ENCODE data around the gene ABCG1.

ABCG1 gene

DNA sequence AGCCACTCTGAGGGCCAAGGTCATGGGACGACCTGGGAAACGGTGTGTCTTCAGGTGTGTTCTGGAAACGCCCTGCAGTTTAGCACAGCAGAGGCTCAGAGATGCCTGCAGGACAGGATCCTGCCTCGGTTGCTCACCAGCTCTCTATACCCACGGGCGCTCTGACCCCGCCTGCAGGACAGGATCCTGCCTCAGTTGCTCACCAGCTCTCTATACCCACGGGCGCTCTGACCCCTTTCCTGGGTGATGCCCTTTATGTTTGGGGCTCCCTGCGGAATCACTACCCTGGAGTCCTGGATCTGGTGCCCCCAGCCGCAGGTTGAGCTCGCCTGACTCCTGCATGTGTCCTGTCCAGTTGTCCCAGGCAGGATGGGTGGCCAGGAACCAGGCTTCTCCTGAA is 63.8 kb downstream of the ABCG1 start:
- POLR2A ChIA-PET = no interaction called here

GRCh38 chr21:42285569-42286245 is 66.8 kb downstream of the ABCG1 start:
- CTCF ChIA-PET = no interaction called here
- TF ChIP-seq TARDBP (IDR thresholded peaks at IDR 0.05) (no peak), FOXA1 (IDR thresholded peaks at IDR 0.05) (no peak), CTBP1 (IDR thresholded peaks at IDR 0.05; ENCODE audit: borderline replicate concordance) (no peak), ARNT (IDR thresholded peaks at IDR 0.05) (no peak), ELF4 (IDR thresholded peaks at IDR 0.05) (no peak), FOXK2 (IDR thresholded peaks at IDR 0.05) (no peak), FOXM1 (IDR thresholded peaks at IDR 0.05; ENCODE audit: borderline replicate concordance) (no peak), SP1 (IDR thresholded peaks at IDR 0.05) (no peak), SUZ12 (IDR thresholded peaks at IDR 0.05) (no peak), HDGF (IDR thresholded peaks at IDR 0.05; ENCODE audit: borderline replicate concordance) (no peak), L3MBTL2 (conservative IDR thresholded peaks at IDR 0.05) (no peak), NFRKB (IDR thresholded peaks at IDR 0.05) (no peak), LEF1 (IDR thresholded peaks at IDR 0.05; ENCODE audit: borderline replicate concordance) (no peak)
- no peak for DNase-seq (ENCODE audit: extremely low spot score)
- POLR2A ChIA-PET = no interaction called here

More for the DNA sequence above, 63.8 kb downstream of the ABCG1 start:
- no peak for TF ChIP-seq SP1 (IDR thresholded peaks at IDR 0.05)
- no peak for TF ChIP-seq NFRKB (IDR thresholded peaks at IDR 0.05)
- TF ChIP-seq BHLHE40 (IDR thresholded peaks at IDR 0.05; ENCODE audit: borderline replicate concordance) = no peak
- no peak for TF ChIP-seq FOXA1 (IDR thresholded peaks at IDR 0.05)
- TF ChIP-seq ELF4 (IDR thresholded peaks at IDR 0.05) = no peak
- no peak for TF ChIP-seq CTBP1 (IDR thresholded peaks at IDR 0.05; ENCODE audit: borderline replicate concordance)
- no peak for TF ChIP-seq FOXK2 (IDR thresholded peaks at IDR 0.05)
- no peak for TF ChIP-seq ARNT (IDR thresholded peaks at IDR 0.05)
- no peak for TF ChIP-seq TARDBP (IDR thresholded peaks at IDR 0.05)
- TF ChIP-seq FOXM1 (IDR thresholded peaks at IDR 0.05; ENCODE audit: borderline replicate concordance) = no peak
- TF ChIP-seq ZNF384 (IDR thresholded peaks at IDR 0.05) = no peak
- TF ChIP-seq SUZ12 (IDR thresholded peaks at IDR 0.05) = no peak
- no peak for TF ChIP-seq L3MBTL2 (conservative IDR thresholded peaks at IDR 0.05)
- no peak for TF ChIP-seq LEF1 (IDR thresholded peaks at IDR 0.05; ENCODE audit: borderline replicate concordance)
- no peak for TF ChIP-seq PKNOX1 (IDR thresholded peaks at IDR 0.05)
- TF ChIP-seq HDGF (IDR thresholded peaks at IDR 0.05; ENCODE audit: borderline replicate concordance) = no peak
- no peak for DNase-seq (ENCODE audit: extremely low spot score)
- CTCF ChIA-PET = no interaction called here

DNA sequence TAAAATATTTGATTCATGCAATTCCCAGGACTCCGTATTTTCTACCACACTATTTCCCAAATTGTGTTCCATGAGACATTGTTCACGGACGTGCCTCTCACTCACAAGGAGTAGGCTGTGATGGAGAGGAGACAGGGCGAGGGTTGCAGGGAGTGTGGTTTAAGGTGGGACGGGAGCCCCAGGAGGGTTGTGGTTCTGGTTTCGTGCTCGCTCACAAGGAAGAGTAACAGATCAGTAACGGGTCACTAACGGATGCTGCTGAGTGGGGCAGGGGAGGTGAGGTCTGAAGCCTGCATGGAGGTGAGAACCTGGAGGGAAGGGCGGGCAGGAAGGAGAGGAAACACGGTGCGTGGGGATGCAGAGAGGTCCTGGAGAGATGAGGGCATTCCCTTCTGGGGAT is 67.5 kb downstream of the ABCG1 start:
- DNase-seq (ENCODE audit: extremely low spot score) = no peak
- no peak for TF ChIP-seq NFRKB (IDR thresholded peaks at IDR 0.05)
- TF ChIP-seq TARDBP (IDR thresholded peaks at IDR 0.05) = no peak
- TF ChIP-seq FOXM1 (IDR thresholded peaks at IDR 0.05; ENCODE audit: borderline replicate concordance) = no peak
- TF ChIP-seq HDGF (IDR thresholded peaks at IDR 0.05; ENCODE audit: borderline replicate concordance) = no peak
- no peak for TF ChIP-seq FOXK2 (IDR thresholded peaks at IDR 0.05)
- no peak for TF ChIP-seq SUZ12 (IDR thresholded peaks at IDR 0.05)
- TF ChIP-seq FOXA1 (IDR thresholded peaks at IDR 0.05) = no peak
- no peak for TF ChIP-seq L3MBTL2 (conservative IDR thresholded peaks at IDR 0.05)
- TF ChIP-seq PKNOX1 (IDR thresholded peaks at IDR 0.05) = no peak
- no peak for TF ChIP-seq SP1 (IDR thresholded peaks at IDR 0.05)
- TF ChIP-seq BHLHE40 (IDR thresholded peaks at IDR 0.05; ENCODE audit: borderline replicate concordance) = no peak
- TF ChIP-seq ZNF384 (IDR thresholded peaks at IDR 0.05) = no peak
- no peak for TF ChIP-seq CTBP1 (IDR thresholded peaks at IDR 0.05; ENCODE audit: borderline replicate concordance)
- TF ChIP-seq ARNT (IDR thresholded peaks at IDR 0.05) = no peak
- TF ChIP-seq LEF1 (IDR thresholded peaks at IDR 0.05; ENCODE audit: borderline replicate concordance) = no peak
- no peak for TF ChIP-seq ELF4 (IDR thresholded peaks at IDR 0.05)
- POLR2A ChIA-PET = no interaction called here
- CTCF ChIA-PET = no interaction called here

DNA sequence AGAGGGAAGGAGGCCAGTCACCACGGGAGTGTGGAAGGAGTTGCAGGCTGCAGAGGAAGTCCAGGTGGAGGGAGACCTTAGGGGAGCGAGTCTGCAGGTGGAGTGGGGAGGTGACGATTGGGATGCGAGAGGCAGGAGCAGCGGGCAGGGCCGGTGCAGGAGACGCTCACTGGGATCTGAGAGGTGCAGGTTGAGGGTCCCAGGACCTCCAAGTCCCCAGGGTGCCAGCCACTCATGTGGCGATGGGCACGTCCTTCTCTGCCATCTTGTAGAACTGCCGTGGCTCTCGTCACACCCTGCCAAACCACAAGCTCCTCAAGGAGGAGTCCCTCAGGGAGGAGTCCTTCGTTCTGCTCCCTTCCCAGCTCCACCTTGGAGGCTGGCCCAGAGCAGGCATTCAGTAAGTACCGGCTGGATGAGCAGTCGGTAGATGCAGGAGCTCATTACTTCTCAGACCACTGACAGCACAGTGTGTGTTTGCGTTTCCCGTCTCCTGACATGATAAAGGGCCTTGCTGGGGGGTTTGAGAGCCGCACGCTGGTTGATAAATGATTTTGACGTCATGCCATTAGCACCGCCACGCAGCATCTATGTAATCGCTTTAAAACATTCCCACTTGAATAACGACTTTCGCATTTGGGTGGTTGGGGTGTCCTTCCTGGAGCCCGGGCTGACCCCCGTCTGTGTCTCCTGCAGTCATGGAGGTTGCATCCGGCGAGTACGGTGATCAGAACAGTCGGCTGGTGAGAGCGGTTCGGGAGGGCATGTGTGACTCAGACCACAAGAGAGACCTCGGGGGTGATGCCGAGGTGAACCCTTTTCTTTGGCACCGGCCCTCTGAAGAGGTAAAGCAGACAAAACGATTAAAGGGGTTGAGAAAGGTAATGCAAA is 68.5 kb downstream of the ABCG1 start:
- TF ChIP-seq NFRKB (IDR thresholded peaks at IDR 0.05) = no peak
- TF ChIP-seq TARDBP (IDR thresholded peaks at IDR 0.05) = no peak
- no peak for TF ChIP-seq ARNT (IDR thresholded peaks at IDR 0.05)
- no peak for TF ChIP-seq CTBP1 (IDR thresholded peaks at IDR 0.05; ENCODE audit: borderline replicate concordance)
- ChIA-PET POLR2A (no interaction called here), CTCF (no interaction called here)
- DNase-seq (ENCODE audit: extremely low spot score) = no peak

GRCh38 chr21:42288962-42289361 is 70.0 kb downstream of the ABCG1 start:
- POLR2A ChIA-PET = no interaction called here
- TF ChIP-seq TARDBP (IDR thresholded peaks at IDR 0.05) (no peak), FOXA1 (IDR thresholded peaks at IDR 0.05) (no peak), NFRKB (IDR thresholded peaks at IDR 0.05) (no peak), PKNOX1 (IDR thresholded peaks at IDR 0.05) (no peak), LEF1 (IDR thresholded peaks at IDR 0.05; ENCODE audit: borderline replicate concordance) (no peak), CTBP1 (IDR thresholded peaks at IDR 0.05; ENCODE audit: borderline replicate concordance) (no peak), HDGF (IDR thresholded peaks at IDR 0.05; ENCODE audit: borderline replicate concordance) (no peak), FOXM1 (IDR thresholded peaks at IDR 0.05; ENCODE audit: borderline replicate concordance) (no peak), SP1 (IDR thresholded peaks at IDR 0.05) (no peak), SUZ12 (IDR thresholded peaks at IDR 0.05) (no peak), BHLHE40 (IDR thresholded peaks at IDR 0.05; ENCODE audit: borderline replicate concordance) (no peak), FOXK2 (IDR thresholded peaks at IDR 0.05) (no peak), ARNT (IDR thresholded peaks at IDR 0.05) (no peak), ELF4 (IDR thresholded peaks at IDR 0.05) (no peak), L3MBTL2 (conservative IDR thresholded peaks at IDR 0.05) (no peak), ZNF384 (IDR thresholded peaks at IDR 0.05) (no peak)
- no peak for DNase-seq (ENCODE audit: extremely low spot score)
- CTCF ChIA-PET = no interaction called here

Data from HEK293T (cell line).